C4-2B (cell line): ENCODE data around the gene LRRC8B.

Experiments
- CTCF ChIP-seq: fragments of 450-650 bp; conservative IDR thresholded peaks from 2 replicates; pipeline ENCODE4 v1.5.1; 2017; ENCODE audit warnings: mild to moderate bottlenecking
- ZFX ChIP-seq: fragments of 450-650 bp; IDR thresholded peaks from 2 replicates; pipeline ENCODE4 v1.6.1; 2017

GRCh38 chr1:89603651-89604413, 79.2 kb downstream of the LRRC8B start:
- TF ChIP-seq CTCF (no peak), ZFX (no peak)
